Camera-type eye (tissue), 1 donor: ENCODE data around the gene EMX1. TPM values are rescaled to one million over a fixed set of nuclear protein-coding genes. Genes with fewer than 3 reads are reported as not detected.

Source experiments
- total RNA-seq: library from RNA; depleted of rRNA; stranded (reverse); fragments of >200 nt; gene quantifications from one replicate; pipeline ENCODE4 v1.2.3, GENCODE V29; 2014

EMX1 gene
- total RNA-seq, result not detected

GRCh38 chr2:72917138-72917876, at the start of gene EMX1:
TSS of gene EMX1 (plus strand) at chr2:72917519. CDS start at chr2:72917853, 334 bp downstream.

GRCh38 chr2:72887032-72887739, 30.1 kb upstream of the EMX1 start, which contains the start of gene SPR:
TSS of gene SPR (plus strand) at chr2:72887408. CDS start at chr2:72887433, 25 bp downstream.

Other genes starting within 250 kb of the EMX1 start
- gene EXOC6B, start 91.5 kb upstream of the EMX1 start, total RNA-seq, result 69.8 TPM
- gene SPR, start 30.1 kb upstream of the EMX1 start, total RNA-seq, result 4.5 TPM
- 13.2 TPM for gene SFXN5, start 154.2 kb downstream of the EMX1 start, total RNA-seq
- 17.6 TPM for gene RAB11FIP5, start 195.4 kb downstream of the EMX1 start, total RNA-seq